ENCODE measurements around the gene MMP11.

Gene MMP11

GRCh38 chr22:23828800-23829680 is 56.4 kb downstream of the MMP11 start:
- Mint-ChIP-seq H3K27me3 (no peaks in the 10 kb centered on the region), H3K9me3 (no peaks in the 10 kb centered on the region), H3K4me1 (ENCODE audit: low read depth) (no peaks in the 10 kb centered on the region), H3K36me3 (ENCODE audit: low read depth) (peaks cover 100% of the 10 kb centered on the region), H3K27ac (peak overlapping the region; percentile 2), H3K4me3 (no peak overlapping the region)
- intact Hi-C loops (cut with micrococcal nuclease) = no loop called here

GRCh38 chr22:23829845-23830372 is 57.3 kb downstream of the MMP11 start:
- no peaks in the 10 kb centered on the region for H3K4me1 Mint-ChIP-seq (ENCODE audit: low read depth)
- no peak overlapping the region for H3K27ac Mint-ChIP-seq
- peaks cover 100% of the 10 kb centered on the region for H3K36me3 Mint-ChIP-seq (ENCODE audit: low read depth)
- no peak overlapping the region for H3K4me3 Mint-ChIP-seq
- no peaks in the 10 kb centered on the region for H3K27me3 Mint-ChIP-seq
- no peaks in the 10 kb centered on the region for H3K9me3 Mint-ChIP-seq
- intact Hi-C loops (cut with micrococcal nuclease) = loop anchor here (10.0 kb wide), 1 partner anchor 65 kb away; the partner anchor contains the start of gene MIF

GRCh38 chr22:23831261-23831660 is 58.6 kb downstream of the MMP11 start:
- Mint-ChIP-seq H3K27ac (no peak overlapping the region), H3K36me3 (ENCODE audit: low read depth) (peaks cover 100% of the 10 kb centered on the region), H3K27me3 (no peaks in the 10 kb centered on the region), H3K9me3 (no peaks in the 10 kb centered on the region), H3K4me1 (ENCODE audit: low read depth) (no peaks in the 10 kb centered on the region), H3K4me3 (no peak overlapping the region)
- intact Hi-C loops (cut with micrococcal nuclease) = loop anchor here (10.0 kb wide), 1 partner anchor 64 kb away; the partner anchor contains the start of gene MIF

GRCh38 chr22:23831781-23832180 is 59.1 kb downstream of the MMP11 start:
- peaks cover 100% of the 10 kb centered on the region for H3K36me3 Mint-ChIP-seq (ENCODE audit: low read depth)
- intact Hi-C loops (cut with micrococcal nuclease) = loop anchor here (10.0 kb wide), 1 partner anchor 63 kb away; the partner anchor contains the start of gene MIF
- H3K27ac Mint-ChIP-seq = no peak overlapping the region
- no peaks in the 10 kb centered on the region for H3K4me1 Mint-ChIP-seq (ENCODE audit: low read depth)
- no peak overlapping the region for H3K4me3 Mint-ChIP-seq
- no peaks in the 10 kb centered on the region for H3K9me3 Mint-ChIP-seq
- H3K27me3 Mint-ChIP-seq = no peaks in the 10 kb centered on the region

GRCh38 chr22:23832226-23833016 is 59.8 kb downstream of the MMP11 start:
- no peaks in the 10 kb centered on the region for H3K27me3 Mint-ChIP-seq
- no peaks in the 10 kb centered on the region for H3K9me3 Mint-ChIP-seq
- no peak overlapping the region for H3K4me3 Mint-ChIP-seq
- peaks cover 100% of the 10 kb centered on the region for H3K36me3 Mint-ChIP-seq (ENCODE audit: low read depth)
- intact Hi-C loops (cut with micrococcal nuclease) = loop anchor here (10.0 kb wide), 1 partner anchor 62 kb away; the partner anchor contains the start of gene MIF
- H3K4me1 Mint-ChIP-seq (ENCODE audit: low read depth) = peaks cover 4% of the 10 kb centered on the region
- H3K27ac Mint-ChIP-seq = no peak overlapping the region

GRCh38 chr22:23833017-23833751 is 60.5 kb downstream of the MMP11 start:
- intact Hi-C loops (cut with micrococcal nuclease) = loop anchor here (10.0 kb wide), 1 partner anchor 62 kb away; the partner anchor contains the start of gene MIF
- Mint-ChIP-seq H3K9me3 (no peaks in the 10 kb centered on the region), H3K36me3 (ENCODE audit: low read depth) (peaks cover 94% of the 10 kb centered on the region), H3K4me3 (no peak overlapping the region), H3K27ac (no peak overlapping the region), H3K27me3 (no peaks in the 10 kb centered on the region), H3K4me1 (ENCODE audit: low read depth) (peaks cover 12% of the 10 kb centered on the region)
